Esophagus squamous epithelium (tissue), 5 donors: ENCODE measurements around the gene TSTD1. TPM values are rescaled to one million over a fixed set of nuclear protein-coding genes. Genes with fewer than 3 reads are reported as not detected.

Experiments
- DNase-seq: peaks from one replicate; lab custom pipeline; 2025; lab: John Stamatoyannopoulos, UW
- H3K27ac ChIP-seq, 4 donors: fragments of 200-600 bp; sonication (generic); one replicate each; pipeline ENCODE4 v1.5.1; 2016 to 2019; ENCODE audit warnings: mild to moderate bottlenecking in 1 of 4
- H3K27me3 ChIP-seq, 4 donors: fragments of 200-600 bp; sonication (generic); 1 replicate in 3 of 4; 2 replicates in 1 of 4; pipeline versions ENCODE4 v1.5.1 to v1.6.0; 2017 to 2021; ENCODE audit warnings: antibody characterized with exemption in 1 of 4
- H3K36me3 ChIP-seq, 3 donors: fragments of 200-600 bp; sonication (generic); one replicate each; pipeline ENCODE4 v1.5.1; 2016 to 2019
- H3K4me1 ChIP-seq, 3 donors: fragments of 200-600 bp; sonication (generic); one replicate each; pipeline ENCODE4 v1.5.1; 2017 to 2019
- H3K4me3 ChIP-seq, 4 donors: fragments of 200-600 bp; sonication (generic); 1 replicate in 3 of 4; 2 replicates in 1 of 4; pipeline ENCODE4 v1.5.1; 2016 to 2019; ENCODE audit warnings: mild to moderate bottlenecking in 2 of 4, moderate library complexity in 1 of 4
- H3K9me3 ChIP-seq, 3 donors: fragments of 200-600 bp; sonication (generic); one replicate each; pipeline ENCODE4 v1.5.1; 2016 to 2019
- POLR2A ChIP-seq, 4 donors: fragments of 450-650 bp; IDR thresholded peaks; one replicate each; pipeline ENCODE4 v1.6.1; 2017; ENCODE audit warnings: antibody characterized with exemption in 4 of 4, mild to moderate bottlenecking in 4 of 4, moderate library complexity in 3 of 4
- WGBS, 2 donors: methylation state at CpG; one replicate each; pipeline ENCODE4 v1.1.5; 2018; 5-methylcytosine and 5-hydroxymethylcytosine counted together
- intact Hi-C: fragments of 100-400 bp; cut with DNase I; formaldehyde crosslinking; loops from one replicate; pipeline ENCODE4 v1.15.0; 2022
- total RNA-seq, 4 donors: library from RNA; depleted of rRNA; stranded (reverse); fragments of >200 nt; gene quantifications; one replicate each; pipeline ENCODE4 v1.1.0, GENCODE V29; 2016
- TF ChIP-seq, protein P1 (sequence below), 6 experiments: fragments of 450-650 bp in 4 of 6; fragments of 200-600 bp in 2 of 6; sonication (generic) in 2 of 6; IDR thresholded peaks; one replicate each; pipeline ENCODE4 v1.5.1; 2016 to 2019; ENCODE audit warnings: antibody characterized with exemption in 6 of 6, mild to moderate bottlenecking in 4 of 6, moderate library complexity in 4 of 6
- donor health status: DM: yes; HTN: yes; CAD: no.

TSTD1 gene
- total RNA-seq, 4 donors from 2014 or later = 69.3 to 99.0 (median 91.4) TPM

DNA sequence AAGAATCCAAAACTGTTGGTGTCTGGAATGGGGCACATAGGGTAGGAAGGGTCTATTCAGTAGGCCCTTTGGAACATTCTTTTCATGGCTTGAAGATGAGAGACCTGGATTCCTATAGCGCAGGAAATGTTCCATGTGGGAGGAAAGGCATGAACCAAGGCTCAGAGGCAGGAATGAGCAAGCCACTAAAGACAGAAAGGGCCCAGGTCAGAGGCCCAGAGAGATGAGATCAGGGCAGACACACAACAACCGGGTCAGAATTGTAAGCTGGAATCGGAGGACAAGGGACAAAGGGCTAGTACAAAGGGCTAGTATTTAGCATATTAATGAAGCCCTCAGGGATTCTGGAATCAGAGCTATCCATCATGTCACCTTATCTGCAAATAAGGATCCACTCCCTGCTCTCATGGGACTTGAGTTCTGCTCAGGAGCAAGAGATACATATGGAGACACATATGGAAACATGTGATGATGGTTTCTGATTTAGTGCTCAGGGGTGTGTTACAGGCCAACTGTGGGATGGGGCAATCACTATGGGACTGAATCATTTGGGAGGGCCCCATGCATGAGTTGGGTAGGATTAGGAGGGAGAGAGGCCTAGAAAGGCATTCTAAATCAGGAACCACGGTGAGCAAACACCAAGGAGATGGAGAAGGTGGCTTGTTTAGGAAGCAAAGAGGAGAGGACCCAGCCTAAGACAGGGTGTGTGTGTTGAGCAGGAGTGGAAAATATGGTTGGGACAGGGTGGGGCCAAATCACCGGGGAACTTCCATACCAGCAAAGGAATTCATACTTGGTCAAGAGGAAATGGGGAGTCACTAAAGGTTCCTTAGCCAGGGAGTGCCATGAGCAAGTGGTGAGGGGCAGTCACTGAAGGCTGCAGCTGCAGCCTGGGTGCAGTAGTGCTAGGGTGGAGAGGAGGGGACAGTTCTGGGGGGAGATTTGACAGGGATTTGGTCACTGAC is 42.0 kb upstream of the TSTD1 start:
- TF ChIP-seq, protein P1, sequence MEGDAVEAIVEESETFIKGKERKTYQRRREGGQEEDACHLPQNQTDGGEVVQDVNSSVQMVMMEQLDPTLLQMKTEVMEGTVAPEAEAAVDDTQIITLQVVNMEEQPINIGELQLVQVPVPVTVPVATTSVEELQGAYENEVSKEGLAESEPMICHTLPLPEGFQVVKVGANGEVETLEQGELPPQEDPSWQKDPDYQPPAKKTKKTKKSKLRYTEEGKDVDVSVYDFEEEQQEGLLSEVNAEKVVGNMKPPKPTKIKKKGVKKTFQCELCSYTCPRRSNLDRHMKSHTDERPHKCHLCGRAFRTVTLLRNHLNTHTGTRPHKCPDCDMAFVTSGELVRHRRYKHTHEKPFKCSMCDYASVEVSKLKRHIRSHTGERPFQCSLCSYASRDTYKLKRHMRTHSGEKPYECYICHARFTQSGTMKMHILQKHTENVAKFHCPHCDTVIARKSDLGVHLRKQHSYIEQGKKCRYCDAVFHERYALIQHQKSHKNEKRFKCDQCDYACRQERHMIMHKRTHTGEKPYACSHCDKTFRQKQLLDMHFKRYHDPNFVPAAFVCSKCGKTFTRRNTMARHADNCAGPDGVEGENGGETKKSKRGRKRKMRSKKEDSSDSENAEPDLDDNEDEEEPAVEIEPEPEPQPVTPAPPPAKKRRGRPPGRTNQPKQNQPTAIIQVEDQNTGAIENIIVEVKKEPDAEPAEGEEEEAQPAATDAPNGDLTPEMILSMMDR (IDR thresholded peaks at IDR 0.05) = no peak
- TF ChIP-seq POLR2A (IDR thresholded peaks at IDR 0.05) = no peak
- Histone ChIP-seq H3K4me3 (no peak overlapping the region), H3K27ac (peak overlapping the region; percentile 89 to 97 (median 94)), H3K4me1 (peaks cover 33 to 95% (median 34%) of the 10 kb centered on the region in 3 donors), H3K9me3 (no peaks in the 10 kb centered on the region), H3K27me3 (peaks cover 0 to 7% (median 0%) of the 10 kb centered on the region in 4 donors), H3K36me3 (peaks cover 0 to 43% (median 5%) of the 10 kb centered on the region in 3 donors)
- DNase-seq = no peak
- WGBS, 2 donors = 69 to 71% methylated on average over 5 of the region's 5 CpGs
- intact Hi-C loops = no loop called here

DNA sequence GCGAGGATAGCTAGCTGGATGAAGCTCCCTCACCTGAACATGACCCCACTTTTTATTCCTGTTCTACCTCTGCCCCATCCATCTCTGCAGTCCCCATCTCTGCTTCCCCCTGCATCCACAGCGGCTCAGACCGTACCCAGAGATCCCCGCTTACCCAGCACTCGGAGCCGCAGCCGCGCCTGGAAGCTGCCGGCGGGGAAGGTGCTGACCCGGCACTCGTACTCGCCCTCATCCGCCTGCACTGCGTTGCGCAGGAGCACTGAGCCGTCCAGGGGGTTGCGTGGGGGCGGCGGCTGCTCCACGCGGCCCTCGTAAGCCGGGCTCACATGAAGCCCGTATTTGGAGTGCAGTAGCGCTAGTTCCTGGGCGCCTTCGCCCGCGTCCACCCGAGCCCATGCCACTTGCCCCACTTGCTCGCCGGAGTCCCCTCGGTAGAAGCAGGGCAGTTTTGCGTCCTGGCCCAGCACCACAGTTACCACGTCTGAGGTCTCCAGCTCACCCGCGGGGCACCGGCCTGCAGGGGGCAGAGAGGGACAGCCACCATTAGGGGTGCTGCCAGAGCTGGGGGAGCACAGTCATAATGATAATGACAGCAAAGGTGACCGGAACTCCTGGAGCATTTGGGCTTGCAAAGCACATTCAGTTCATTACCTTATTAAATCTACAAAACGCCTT is 40.8 kb upstream of the TSTD1 start:
- DNase-seq = no peak
- Histone ChIP-seq H3K27me3 (peaks cover 0 to 7% (median 0%) of the 10 kb centered on the region in 4 donors), H3K27ac (peak overlapping the region; percentile 30 to 97 (median 94)), H3K4me1 (peaks cover 28 to 95% (median 34%) of the 10 kb centered on the region in 3 donors), H3K36me3 (peaks cover 0 to 45% (median 5%) of the 10 kb centered on the region in 3 donors), H3K4me3 (no peak overlapping the region), H3K9me3 (no peaks in the 10 kb centered on the region)
- intact Hi-C loops = no loop called here
- WGBS, 2 donors = 55 to 61% methylated on average over 6 to 18 of the region's 41 CpGs
- TF ChIP-seq POLR2A (IDR thresholded peaks at IDR 0.05) = no peak
- TF ChIP-seq, protein P1 (IDR thresholded peaks at IDR 0.05) = no peak

DNA sequence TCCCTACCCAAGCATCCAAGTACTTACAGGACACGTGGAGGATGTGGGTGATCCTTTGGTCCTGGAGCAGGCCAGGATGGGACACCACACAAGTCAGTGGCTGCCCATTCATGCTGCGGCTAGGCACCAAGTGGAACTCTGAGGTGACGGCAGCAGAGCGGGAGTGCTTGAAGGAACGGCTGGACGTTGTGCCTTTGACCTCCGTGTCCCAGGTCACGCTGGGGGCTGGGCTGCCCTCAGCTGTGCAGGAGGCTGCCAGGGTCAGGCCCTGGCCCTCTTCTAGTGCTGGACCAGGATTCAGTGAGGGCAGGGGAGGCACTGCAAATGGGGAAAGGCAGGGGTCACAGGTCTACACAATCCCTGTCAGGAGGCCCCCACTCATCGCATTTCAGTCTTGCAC is 38.7 kb upstream of the TSTD1 start:
- Histone ChIP-seq H3K4me3 (no peak overlapping the region), H3K36me3 (peaks cover 0 to 57% (median 12%) of the 10 kb centered on the region in 3 donors), H3K9me3 (no peaks in the 10 kb centered on the region), H3K27me3 (peaks cover 0 to 7% (median 0%) of the 10 kb centered on the region in 4 donors), H3K27ac (peak overlapping the region; percentile 6 to 97 (median 54)), H3K4me1 (peaks cover 16 to 95% (median 28%) of the 10 kb centered on the region in 3 donors)
- WGBS, 2 donors = 83 to 93% methylated on average over 1 to 6 of the region's 9 CpGs
- no peak for TF ChIP-seq POLR2A (IDR thresholded peaks at IDR 0.05)
- TF ChIP-seq, protein P1 (IDR thresholded peaks at IDR 0.05) = no peak
- intact Hi-C loops = no loop called here
- no peak for DNase-seq

DNA sequence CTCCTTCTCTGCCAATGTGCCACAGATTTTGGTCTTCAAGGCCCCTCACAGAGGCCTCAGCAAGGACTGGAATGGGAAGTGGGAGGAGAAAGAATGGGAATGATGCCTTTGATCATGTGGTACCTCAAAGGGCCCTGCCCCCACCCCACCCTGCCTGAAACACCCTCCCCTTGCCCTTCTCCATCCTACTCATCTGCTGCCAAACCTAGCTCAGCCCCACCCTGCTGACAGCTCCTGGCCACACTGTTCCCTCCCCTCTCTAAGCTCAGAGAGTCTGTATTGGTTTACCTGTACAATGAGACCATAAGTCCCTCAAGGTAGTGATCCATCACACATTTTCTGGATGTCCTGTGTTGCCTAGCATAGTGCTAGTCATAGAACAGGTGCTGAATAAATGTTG is 37.6 kb upstream of the TSTD1 start:
- intact Hi-C loops = no loop called here
- H3K4me1 ChIP-seq = peaks cover 12 to 95% (median 20%) of the 10 kb centered on the region in 3 donors
- TF ChIP-seq POLR2A (IDR thresholded peaks at IDR 0.05) = no peak
- TF ChIP-seq, protein P1 (IDR thresholded peaks at IDR 0.05) = no peak
- H3K36me3 ChIP-seq = peaks cover 0 to 66% (median 13%) of the 10 kb centered on the region in 3 donors
- H3K9me3 ChIP-seq = no peaks in the 10 kb centered on the region
- peaks cover 0 to 7% (median 0%) of the 10 kb centered on the region in 4 donors for H3K27me3 ChIP-seq
- DNase-seq = no peak
- H3K4me3 ChIP-seq = no peak overlapping the region
- H3K27ac ChIP-seq = peak overlapping the region; percentile 3 to 97 (median 50)
